ENCODE measurements around the gene NGLY1. TPM values are rescaled to one million over a fixed set of nuclear protein-coding genes. Genes with fewer than 3 reads are reported as not detected.

Gene NGLY1, protein sequence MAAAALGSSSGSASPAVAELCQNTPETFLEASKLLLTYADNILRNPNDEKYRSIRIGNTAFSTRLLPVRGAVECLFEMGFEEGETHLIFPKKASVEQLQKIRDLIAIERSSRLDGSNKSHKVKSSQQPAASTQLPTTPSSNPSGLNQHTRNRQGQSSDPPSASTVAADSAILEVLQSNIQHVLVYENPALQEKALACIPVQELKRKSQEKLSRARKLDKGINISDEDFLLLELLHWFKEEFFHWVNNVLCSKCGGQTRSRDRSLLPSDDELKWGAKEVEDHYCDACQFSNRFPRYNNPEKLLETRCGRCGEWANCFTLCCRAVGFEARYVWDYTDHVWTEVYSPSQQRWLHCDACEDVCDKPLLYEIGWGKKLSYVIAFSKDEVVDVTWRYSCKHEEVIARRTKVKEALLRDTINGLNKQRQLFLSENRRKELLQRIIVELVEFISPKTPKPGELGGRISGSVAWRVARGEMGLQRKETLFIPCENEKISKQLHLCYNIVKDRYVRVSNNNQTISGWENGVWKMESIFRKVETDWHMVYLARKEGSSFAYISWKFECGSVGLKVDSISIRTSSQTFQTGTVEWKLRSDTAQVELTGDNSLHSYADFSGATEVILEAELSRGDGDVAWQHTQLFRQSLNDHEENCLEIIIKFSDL
- 20.9 and 36.3 TPM in 2 replicates for total RNA-seq

DNA sequence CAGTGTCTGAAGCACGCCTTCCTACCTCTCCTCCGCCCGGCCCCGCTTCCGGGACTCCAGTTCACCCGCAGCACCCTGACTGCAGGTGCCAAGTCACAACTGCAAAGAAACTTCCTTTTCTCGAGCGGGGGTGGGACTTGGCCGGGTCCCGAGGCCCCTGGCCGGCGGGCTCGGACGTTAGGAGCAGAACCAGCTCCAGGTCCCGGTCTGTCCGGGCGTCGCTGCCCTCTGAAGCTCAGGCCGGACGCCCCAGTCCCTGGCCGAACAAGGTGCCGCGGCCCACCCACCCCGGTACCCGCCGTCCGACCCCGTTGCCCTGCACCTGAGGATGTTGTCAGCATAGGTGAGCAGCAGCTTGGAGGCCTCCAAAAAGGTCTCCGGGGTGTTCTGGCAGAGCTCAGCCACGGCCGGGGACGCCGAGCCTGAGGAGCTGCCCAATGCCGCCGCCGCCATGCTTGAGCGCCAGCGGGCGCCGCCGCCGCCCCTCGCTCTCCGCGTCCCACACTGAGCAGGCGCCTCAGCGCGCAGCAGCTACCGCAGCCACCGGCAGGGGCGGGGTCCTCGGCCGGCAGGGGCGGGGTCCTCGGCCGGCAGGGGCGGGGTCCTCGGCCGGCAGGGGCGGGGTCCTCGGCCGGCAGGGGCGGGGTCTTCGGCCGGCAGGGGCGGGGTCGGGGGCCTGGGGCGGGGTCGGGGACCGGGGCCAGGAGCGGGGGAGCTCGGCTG is at the start of gene NGLY1:
TSS of gene NGLY1 (minus strand) at position 506 of the 723 bp plus-strand sequence. CDS start at position 453, 53 bp downstream.
- TF ChIP-seq CTCF (IDR thresholded peaks at IDR 0.05; ENCODE audit: insufficient read depth, low read depth, low read length), result no peak
- DNase-seq (ENCODE audit: low read depth), result peak; percentile 81
- peak within 1 kb of the TSS; percentile 93 for H3K4me3 ChIP-seq (ENCODE audit: low read depth, low read length)

DNA sequence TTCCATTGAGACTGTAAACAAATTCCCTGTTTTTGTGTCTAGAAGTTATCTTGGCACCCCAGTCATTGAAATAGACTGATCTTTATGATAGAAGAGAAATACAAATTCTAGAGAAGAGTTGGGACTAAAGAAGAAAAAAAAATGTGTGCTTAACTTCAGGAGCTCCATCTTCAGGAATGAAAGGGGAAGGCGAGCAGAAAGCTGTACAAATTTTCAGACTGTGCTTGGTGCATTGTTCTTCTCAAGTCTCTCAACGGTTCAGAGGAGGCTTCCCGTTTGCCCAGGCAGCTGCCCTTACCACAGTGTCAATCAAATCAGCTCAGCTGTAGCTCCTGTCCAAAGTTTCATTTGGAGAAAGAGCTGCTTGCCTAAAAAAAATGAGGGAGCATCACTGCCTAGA is 48.3 kb upstream of the NGLY1 start:
- peak; percentile 38 for TF ChIP-seq CTCF (IDR thresholded peaks at IDR 0.05; ENCODE audit: insufficient read depth, low read depth, low read length)
- no peak overlapping the region for H3K4me3 ChIP-seq (ENCODE audit: low read depth, low read length)
- DNase-seq (ENCODE audit: low read depth), result peak; percentile 33

DNA sequence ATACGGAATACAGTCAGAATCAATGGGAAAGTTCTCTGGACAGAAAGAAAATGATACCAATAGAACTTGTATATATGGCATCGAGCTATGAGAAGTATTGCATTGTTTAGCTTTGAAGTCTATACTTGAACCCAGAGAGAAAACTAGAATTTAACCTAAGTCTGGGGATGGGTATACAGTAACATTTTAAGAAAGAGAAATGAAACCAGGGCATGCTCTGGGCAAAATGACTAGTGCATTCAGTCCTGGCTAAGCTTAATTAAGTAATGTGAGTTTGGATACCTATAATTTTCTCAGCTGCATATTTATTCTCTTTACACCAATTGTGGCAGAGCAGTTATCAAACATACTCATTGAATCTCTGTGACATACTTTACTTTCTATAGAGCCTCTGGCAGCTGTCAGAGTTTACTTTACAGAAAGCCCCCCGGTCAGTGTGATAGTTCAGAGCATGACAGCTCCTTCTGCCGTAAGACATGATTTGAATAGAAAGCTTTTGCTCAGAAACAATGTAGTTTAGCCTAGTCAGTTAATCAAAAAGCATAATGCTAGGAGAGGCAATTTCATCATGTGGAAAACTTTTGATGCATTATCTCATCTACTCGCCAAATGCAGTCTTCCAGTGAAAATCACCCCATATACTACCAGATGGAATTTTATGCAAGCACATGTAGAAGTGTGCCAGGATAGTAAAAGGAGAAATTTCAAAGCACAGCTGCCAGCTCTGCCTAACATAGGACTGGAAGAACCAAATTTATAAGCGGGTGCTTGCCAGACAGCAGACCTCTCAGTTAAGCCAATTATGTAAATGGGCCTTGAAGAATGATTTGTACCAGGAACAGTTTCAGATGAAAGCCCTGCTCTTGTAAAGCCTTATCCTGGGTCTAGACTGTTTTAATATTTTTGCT is 47.4 kb upstream of the NGLY1 start:
- no peak overlapping the region for H3K4me3 ChIP-seq (ENCODE audit: low read depth, low read length)
- TF ChIP-seq CTCF (IDR thresholded peaks at IDR 0.05; ENCODE audit: insufficient read depth, low read depth, low read length), result no peak
- no peak for DNase-seq (ENCODE audit: low read depth)

GRCh38 chr3:25826510-25826909 is 43.3 kb upstream of the NGLY1 start:
- TF ChIP-seq CTCF (IDR thresholded peaks at IDR 0.05; ENCODE audit: insufficient read depth, low read depth, low read length), result no peak
- H3K4me3 ChIP-seq (ENCODE audit: low read depth, low read length), result no peak overlapping the region
- no peak for DNase-seq (ENCODE audit: low read depth)

DNA sequence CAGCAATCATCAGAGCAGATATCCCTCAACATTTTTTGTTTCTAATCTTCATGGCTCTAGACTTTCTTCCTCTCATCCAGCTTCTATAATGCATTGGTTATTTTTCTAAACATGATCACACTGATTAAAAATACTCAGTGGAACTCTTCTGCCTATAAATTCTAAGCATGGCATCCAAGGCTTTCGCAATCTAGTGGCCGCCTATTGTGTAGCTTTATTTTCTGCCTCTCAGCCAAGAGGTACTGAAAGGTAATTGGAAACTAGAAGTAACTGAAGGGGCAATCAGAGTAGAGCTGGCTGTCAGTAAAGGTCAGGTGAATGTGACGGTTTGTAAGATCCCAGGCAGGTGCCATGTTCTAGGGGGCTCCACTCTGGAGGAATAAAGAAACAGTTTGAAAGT is 40.1 kb upstream of the NGLY1 start:
- DNase-seq (ENCODE audit: low read depth), result no peak
- no peak for TF ChIP-seq CTCF (IDR thresholded peaks at IDR 0.05; ENCODE audit: insufficient read depth, low read depth, low read length)
- H3K4me3 ChIP-seq (ENCODE audit: low read depth, low read length), result no peak overlapping the region

Measured in fibroblast of villous mesenchyme (primary cell).